Spleen (tissue), 11 donors: ENCODE data around the gene NRXN3. TPM values are rescaled to one million over a fixed set of nuclear protein-coding genes. Genes with fewer than 3 reads are reported as not detected.
A peak's percentile ranks its signal among the peaks of the same experiment; 100 is the strongest.

Experiments used
- DNase-seq: peaks from one replicate; pipeline ENCODE4 v3.0.0-alpha.2; 2020
- H3K27ac ChIP-seq, 8 donors: fragments of 200-600 bp; sonication (generic) in 7 of 8; 1 replicate in 4 of 8; 2 replicates in 4 of 8; pipeline versions ENCODE4 v1.5.0 to v1.8.0; 2016 to 2021; ENCODE audit warnings: inconsistent platforms in 4 of 8, mild to moderate bottlenecking in 4 of 8, moderate library complexity in 1 of 8
- H3K27me3 ChIP-seq, 7 donors: fragments of 200-600 bp; sonication (generic) in 6 of 7; replicated peaks in 1 of 7; 1 replicate in 4 of 7; 2 replicates in 3 of 7; pipeline versions ENCODE4 v1.5.0 to v1.8.0; 2016 to 2021; ENCODE audit warnings: inconsistent platforms in 3 of 7, mild to moderate bottlenecking in 1 of 7
- H3K36me3 ChIP-seq, 6 donors: fragments of 200-600 bp; sonication (generic) in 5 of 6; 1 replicate in 4 of 6; 2 replicates in 2 of 6; pipeline versions ENCODE4 v1.5.0 to v1.8.0; 2016 to 2021; ENCODE audit warnings: inconsistent platforms in 2 of 6
- H3K4me1 ChIP-seq, 6 donors: fragments of 200-600 bp; sonication (generic) in 5 of 6; 1 replicate in 3 of 6; 2 replicates in 3 of 6; pipeline versions ENCODE4 v1.5.0 to v1.8.0; 2016 to 2021; ENCODE audit warnings: inconsistent platforms in 3 of 6
- H3K4me3 ChIP-seq, 8 donors: fragments of 200-600 bp; sonication (generic) in 7 of 8; 1 replicate in 4 of 8; 2 replicates in 4 of 8; pipeline versions ENCODE4 v1.5.0 to v1.8.0; 2016 to 2021; ENCODE audit warnings: inconsistent platforms in 4 of 8, mild to moderate bottlenecking in 4 of 8, moderate library complexity in 2 of 8
- H3K9me3 ChIP-seq, 8 donors: fragments of 200-600 bp; sonication (generic) in 7 of 8; 1 replicate in 4 of 8; 2 replicates in 4 of 8; pipeline versions ENCODE4 v1.5.0 to v1.8.0; 2016 to 2021; ENCODE audit warnings: inconsistent platforms in 4 of 8
- POLR2A ChIP-seq, 3 donors: fragments of 450-650 bp; IDR thresholded peaks; one replicate each; pipeline ENCODE4 v1.5.1; 2017; ENCODE audit warnings: antibody characterized with exemption in 3 of 3, mild to moderate bottlenecking in 1 of 3
- POLR2AphosphoS5 ChIP-seq, 3 donors: sonication (generic); formaldehyde crosslinking; IDR thresholded peaks; one replicate each; pipeline ENCODE4 v1.5.1; 2017; ENCODE audit warnings: antibody characterized with exemption in 3 of 3
- WGBS, 5 donors: extraction: QIAGEN DNeasy Blood & Tissue Kit in 3 of 5; methylation state at CpG; one replicate each; pipeline versions ENCODE4 v1.1.5 to v1.1.7; 2013 to 2018; 5-methylcytosine and 5-hydroxymethylcytosine counted together
- intact Hi-C: fragments of 100-400 bp; cut with DNase I; formaldehyde crosslinking; loops from one replicate; pipeline ENCODE4 v1.15.0; 2023; ENCODE audit warnings: low total_unique reads
- polyA plus RNA-seq, 3 donors: library from polyadenylated mRNA; stranded (reverse); fragments of 200-250 nt; gene quantifications; one replicate each; pipeline ENCODE4 v1.2.1, GENCODE V29; 2013
- total RNA-seq, 7 donors: library from RNA; depleted of rRNA in 3 of 7; stranded (reverse); fragments of >200 nt in 3 of 7; fragmentation: NEBNext Ultra II Directional in 4 of 7; extraction: Animal tissue kit (Norgen Biotek cat#: 25700) in 4 of 7; gene quantifications; one replicate each; pipeline versions ENCODE4 v1.1.0 to v1.2.1, GENCODE V29; 2016 to 2021
- TF ChIP-seq, protein P1 (sequence below), 11 experiments: fragments of 200-600 bp in 7 of 11; fragments of 450-650 bp in 4 of 11; sonication (generic) in 4 of 11; IDR thresholded peaks in 8 of 11; conservative IDR thresholded peaks in 3 of 11; 1 replicate in 7 of 11; 2 replicates in 4 of 11; pipeline versions ENCODE4 v1.4.0 to v1.8.0; 2016 to 2021; ENCODE audit warnings: antibody characterized with exemption in 11 of 11, inconsistent platforms in 4 of 11, mild to moderate bottlenecking in 1 of 11
- donor health status: healthy with polysubstance abuse.
- donor health status: DM: no; HTN: no; CAD: no; lungs with moderate emphysema.
- donor health status: DM: no; HTN: no; CAD: no.
- donor health status: Bipolar disorder and iron deficiency.
- donor health status: healthy.
- donor health status: DM: no; HTN: no; CAD: no.
- donor health status: DM: yes; HTN: yes; CAD: no.

NRXN3 gene
- total and polyA plus RNA-seq, 10 donors, result 0.21 to 11.5 (median 1.6) TPM

DNA sequence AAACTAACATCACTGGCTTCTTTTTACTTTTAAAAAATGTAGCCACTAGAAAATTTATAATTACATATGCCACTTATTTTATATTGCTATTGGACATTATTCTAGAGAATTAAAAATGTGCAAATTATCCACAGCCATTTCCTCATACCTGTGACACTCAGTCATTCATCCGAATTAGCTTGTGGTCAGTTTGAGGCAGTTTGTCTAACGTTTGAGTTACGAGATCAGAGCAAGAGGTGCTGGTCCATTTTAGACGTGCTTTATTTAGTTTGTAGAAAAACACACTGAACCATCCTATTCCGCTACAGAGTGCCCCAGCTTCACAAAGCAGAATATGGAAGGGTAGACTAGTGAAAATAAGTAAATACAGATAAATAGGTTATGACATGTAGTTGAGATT, 513.0 kb downstream of the NRXN3 start:
- no peak overlapping the region for H3K27ac ChIP-seq
- H3K36me3 ChIP-seq, result no peaks in the 10 kb centered on the region
- no peaks in the 10 kb centered on the region for H3K9me3 ChIP-seq
- no peaks in the 10 kb centered on the region for H3K27me3 ChIP-seq
- no peak overlapping the region for H3K4me3 ChIP-seq
- 86 to 92% (median 89%) methylated on average over 5 of the region's 5 CpGs for WGBS, 5 donors
- H3K4me1 ChIP-seq, result no peaks in the 10 kb centered on the region
- TF ChIP-seq POLR2AphosphoS5 (IDR thresholded peaks at IDR 0.05), result no peak
- TF ChIP-seq, protein P1, sequence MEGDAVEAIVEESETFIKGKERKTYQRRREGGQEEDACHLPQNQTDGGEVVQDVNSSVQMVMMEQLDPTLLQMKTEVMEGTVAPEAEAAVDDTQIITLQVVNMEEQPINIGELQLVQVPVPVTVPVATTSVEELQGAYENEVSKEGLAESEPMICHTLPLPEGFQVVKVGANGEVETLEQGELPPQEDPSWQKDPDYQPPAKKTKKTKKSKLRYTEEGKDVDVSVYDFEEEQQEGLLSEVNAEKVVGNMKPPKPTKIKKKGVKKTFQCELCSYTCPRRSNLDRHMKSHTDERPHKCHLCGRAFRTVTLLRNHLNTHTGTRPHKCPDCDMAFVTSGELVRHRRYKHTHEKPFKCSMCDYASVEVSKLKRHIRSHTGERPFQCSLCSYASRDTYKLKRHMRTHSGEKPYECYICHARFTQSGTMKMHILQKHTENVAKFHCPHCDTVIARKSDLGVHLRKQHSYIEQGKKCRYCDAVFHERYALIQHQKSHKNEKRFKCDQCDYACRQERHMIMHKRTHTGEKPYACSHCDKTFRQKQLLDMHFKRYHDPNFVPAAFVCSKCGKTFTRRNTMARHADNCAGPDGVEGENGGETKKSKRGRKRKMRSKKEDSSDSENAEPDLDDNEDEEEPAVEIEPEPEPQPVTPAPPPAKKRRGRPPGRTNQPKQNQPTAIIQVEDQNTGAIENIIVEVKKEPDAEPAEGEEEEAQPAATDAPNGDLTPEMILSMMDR (IDR thresholded peaks at IDR 0.05 in 8 of 11, conservative IDR thresholded peaks at IDR 0.05 in 3 of 11), result no peak
- TF ChIP-seq POLR2A (IDR thresholded peaks at IDR 0.05), result no peak
- intact Hi-C loops, result no loop called here
- DNase-seq, result no peak

DNA sequence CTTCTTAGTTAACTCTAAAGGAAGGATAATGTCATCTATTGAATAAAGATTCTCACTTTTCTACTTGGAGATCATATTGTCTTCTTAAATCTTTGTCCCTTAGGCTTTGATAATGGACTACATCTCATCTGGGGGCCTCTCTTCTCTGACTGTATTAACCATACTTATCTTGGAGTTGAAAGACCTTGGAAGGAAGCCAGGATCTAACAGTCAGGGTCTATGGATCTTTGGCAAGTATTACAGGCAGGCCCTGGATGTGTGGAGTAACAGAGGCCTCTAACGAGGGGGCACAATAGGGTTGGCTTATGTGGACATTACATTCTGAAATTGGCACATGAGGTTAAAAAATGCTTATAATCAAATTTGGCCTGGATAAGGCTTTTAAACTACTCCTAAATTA, 513.8 kb downstream of the NRXN3 start:
- no peak for DNase-seq
- no peaks in the 10 kb centered on the region for H3K36me3 ChIP-seq
- H3K4me1 ChIP-seq, result no peaks in the 10 kb centered on the region
- no peaks in the 10 kb centered on the region for H3K27me3 ChIP-seq
- H3K4me3 ChIP-seq, result no peak overlapping the region
- H3K27ac ChIP-seq, result no peak overlapping the region
- no peaks in the 10 kb centered on the region for H3K9me3 ChIP-seq
- intact Hi-C loops, result no loop called here
- no peak for TF ChIP-seq POLR2A (IDR thresholded peaks at IDR 0.05)
- TF ChIP-seq, protein P1 (IDR thresholded peaks at IDR 0.05 in 8 of 11, conservative IDR thresholded peaks at IDR 0.05 in 3 of 11), result no peak
- TF ChIP-seq POLR2AphosphoS5 (IDR thresholded peaks at IDR 0.05), result no peak
- 54 to 70% (median 60%) methylated on average over 1 of the region's 1 CpG for WGBS, 5 donors

DNA sequence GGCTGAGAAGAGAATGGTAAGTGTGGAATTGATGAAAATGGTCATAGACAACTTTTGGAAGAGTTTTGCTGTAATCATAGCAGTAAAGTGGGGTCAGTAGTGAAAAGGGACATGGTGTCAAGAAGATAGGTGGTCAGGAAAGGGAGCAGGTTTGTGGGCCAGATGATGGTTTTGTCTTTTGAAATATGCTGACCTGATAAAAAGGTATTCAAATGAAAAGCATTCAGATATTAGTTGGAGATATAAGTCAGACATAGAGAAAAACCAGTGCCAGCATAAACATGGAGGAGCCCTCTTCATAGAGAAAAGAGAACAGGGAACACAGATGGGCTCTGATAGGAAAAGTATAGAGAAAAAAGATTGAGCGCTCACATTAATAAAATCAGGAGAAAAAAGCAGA, 518.3 kb downstream of the NRXN3 start:
- Histone ChIP-seq H3K36me3 (no peaks in the 10 kb centered on the region), H3K4me1 (no peaks in the 10 kb centered on the region), H3K9me3 (no peaks in the 10 kb centered on the region), H3K27ac (no peak overlapping the region), H3K27me3 (no peaks in the 10 kb centered on the region), H3K4me3 (no peak overlapping the region)
- DNase-seq, result no peak
- TF ChIP-seq POLR2A (IDR thresholded peaks at IDR 0.05), result no peak
- TF ChIP-seq, protein P1 (IDR thresholded peaks at IDR 0.05 in 8 of 11, conservative IDR thresholded peaks at IDR 0.05 in 3 of 11), result no peak
- TF ChIP-seq POLR2AphosphoS5 (IDR thresholded peaks at IDR 0.05), result no peak
- WGBS, 5 donors, result 69 to 90% (median 81%) methylated on average over 1 of the region's 1 CpG
- intact Hi-C loops, result no loop called here

DNA sequence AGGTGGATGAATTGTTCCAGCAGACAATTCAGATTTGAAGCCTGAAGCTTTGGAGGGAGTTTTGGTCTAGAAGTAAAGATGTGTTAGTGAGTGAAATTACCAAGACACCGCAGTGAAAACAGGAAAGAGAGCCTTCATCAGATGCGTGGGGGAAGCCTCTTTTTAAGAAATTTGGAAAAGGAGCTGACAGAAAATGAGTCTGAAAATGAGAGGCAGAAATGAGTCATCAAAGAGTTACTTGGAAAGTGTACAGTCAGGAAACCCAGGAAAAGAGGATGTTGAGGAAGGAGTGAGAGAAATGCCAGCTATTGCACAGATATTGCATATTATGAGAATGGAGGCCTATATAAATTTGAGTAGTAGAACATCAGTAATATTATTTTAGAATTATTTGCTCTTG, 520.7 kb downstream of the NRXN3 start:
- no peak for DNase-seq
- Histone ChIP-seq H3K4me1 (no peaks in the 10 kb centered on the region), H3K9me3 (no peaks in the 10 kb centered on the region), H3K4me3 (no peak overlapping the region), H3K27me3 (no peaks in the 10 kb centered on the region), H3K36me3 (no peaks in the 10 kb centered on the region), H3K27ac (no peak overlapping the region)
- no peak for TF ChIP-seq POLR2A (IDR thresholded peaks at IDR 0.05)
- intact Hi-C loops, result no loop called here
- 53 to 71% (median 69%) methylated on average over 2 of the region's 2 CpGs for WGBS, 5 donors

DNA sequence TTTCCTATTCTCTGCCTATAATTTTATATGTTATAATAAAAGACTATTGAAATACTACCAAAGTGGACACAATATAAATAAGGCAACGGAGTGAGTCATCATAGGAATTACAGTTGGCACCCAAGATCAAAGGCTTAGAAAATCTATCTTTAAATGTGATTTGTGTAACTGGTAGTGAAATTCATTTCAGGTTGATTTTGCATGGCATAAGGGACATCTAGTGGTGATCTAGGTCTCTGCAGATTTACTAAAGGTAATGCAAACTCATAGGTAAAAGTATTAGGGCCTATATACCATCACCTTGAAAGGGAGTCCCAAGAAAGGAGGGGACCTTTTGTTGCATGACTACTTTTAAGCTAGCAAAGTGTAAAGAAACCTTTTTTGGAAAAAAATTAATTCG, 527.2 kb downstream of the NRXN3 start:
- WGBS, 5 donors, result 21 to 26% (median 22%) methylated on average over 2 of the region's 2 CpGs

More for the DNA sequence above, 527.2 kb downstream of the NRXN3 start:
- H3K27ac ChIP-seq, result no peak overlapping the region
- H3K4me1 ChIP-seq, result no peaks in the 10 kb centered on the region
- no peaks in the 10 kb centered on the region for H3K27me3 ChIP-seq
- TF ChIP-seq, protein P1 (IDR thresholded peaks at IDR 0.05 in 8 of 11, conservative IDR thresholded peaks at IDR 0.05 in 3 of 11), result peak in 4 of 11 experiments; percentile 12 to 19 (median 15)
- TF ChIP-seq POLR2A (IDR thresholded peaks at IDR 0.05), result no peak
- no peak overlapping the region for H3K4me3 ChIP-seq
- no peaks in the 10 kb centered on the region for H3K36me3 ChIP-seq
- intact Hi-C loops, result no loop called here
- no peaks in the 10 kb centered on the region for H3K9me3 ChIP-seq
- DNase-seq, result no peak
